SK-N-SH (cell line): ENCODE data around the gene COL8A2. TPM values are rescaled to one million over a fixed set of nuclear protein-coding genes. Genes with fewer than 3 reads are reported as not detected.

ENCODE experiments used
- CTCF ChIA-PET: fragments of 300-600, 350-600 bp; formaldehyde crosslinking; extraction: SDS; loops from one replicate; lab custom pipeline; 2021; lab: Yijun Ruan, JAX
- POLR2A ChIA-PET: fragments of 350-600 bp; sonication (Branson Sonifier 250); formaldehyde crosslinking; extraction: SDS; loops from one replicate; lab custom pipeline; 2020; ENCODE audit warnings: antibody characterized with exemption, inconsistent platforms; lab: Yijun Ruan, JAX
- DNase-seq: peaks from one replicate; pipeline ENCODE4 v3.0.0; 2012
- H2AFZ ChIP-seq: fragments of 200-600 bp; sonication (generic); 2 replicates; pipeline ENCODE4 v1.8.1; 2016; ENCODE audit warnings: antibody characterized with exemption, mild to moderate bottlenecking, low read depth
- H3F3A ChIP-seq: fragments of 200-600 bp; sonication (generic); replicated peaks from 2 replicates; pipeline ENCODE3; 2016; ENCODE audit warnings: antibody characterized with exemption, mild to moderate bottlenecking; ENCODE audit not compliant: insufficient read depth
- H3K27ac ChIP-seq, 2 experiments: fragments of 200-500 bp in 1 of 2; fragments of 200-600 bp in 1 of 2; sonication (Bioruptor generic) in 1 of 2; sonication (generic), shearing (Covaris generic) in 1 of 2; 2 replicates each; pipeline versions ENCODE4 v1.5.1 to v1.6.1; 2014 to 2016; ENCODE audit warnings: low read depth in 2 of 2, inconsistent platforms in 1 of 2, low read length in 1 of 2, mild to moderate bottlenecking in 1 of 2, mixed read lengths in 1 of 2
- H3K27me3 ChIP-seq: fragments of 200-600 bp; sonication (generic), shearing (Covaris generic); 2 replicates; pipeline ENCODE4 v1.6.1; 2016; ENCODE audit warnings: mixed run types; ENCODE audit not compliant: insufficient read depth
- H3K36me3 ChIP-seq, 2 experiments: fragments of 200-500 bp in 1 of 2; fragments of 200-600 bp in 1 of 2; sonication (Bioruptor generic) in 1 of 2; sonication (generic) in 1 of 2; replicated peaks in 1 of 2; 2 replicates each; pipeline versions ENCODE3 to v1.5.1; 2014 to 2016; ENCODE audit warnings: low read length in 1 of 2, mild to moderate bottlenecking in 1 of 2; ENCODE audit not compliant: insufficient read depth in 2 of 2, control insufficient read depth in 1 of 2
- H3K4me1 ChIP-seq, 2 experiments: fragments of 200-500 bp in 1 of 2; fragments of 200-600 bp in 1 of 2; sonication (Bioruptor generic) in 1 of 2; sonication (generic), shearing (Covaris generic) in 1 of 2; 2 replicates each; pipeline versions ENCODE4 v1.5.1 to v1.6.1; 2014 to 2016; ENCODE audit warnings: low read depth in 1 of 2, low read length in 1 of 2, mixed run types in 1 of 2; ENCODE audit not compliant: insufficient read depth in 2 of 2, control insufficient read depth in 1 of 2
- H3K4me2 ChIP-seq: fragments of 200-600 bp; sonication (generic), shearing (Covaris generic); 2 replicates; pipeline ENCODE4 v1.6.1; 2017; ENCODE audit warnings: mixed run types
- H3K4me3 ChIP-seq, 2 experiments: fragments of 200-500 bp in 1 of 2; fragments of 200-600 bp in 1 of 2; sonication (Bioruptor generic) in 1 of 2; sonication (generic), shearing (Covaris generic) in 1 of 2; 2 replicates each; pipeline versions ENCODE4 v1.5.1 to v1.8.1; 2014 to 2016; ENCODE audit warnings: low read depth in 2 of 2, inconsistent platforms in 1 of 2, low read length in 1 of 2, mild to moderate bottlenecking in 1 of 2, mixed read lengths in 1 of 2, moderate library complexity in 1 of 2
- H3K79me2 ChIP-seq: fragments of 200-600 bp; sonication (generic); 2 replicates; pipeline ENCODE4 v1.8.1; 2017; ENCODE audit warnings: mild to moderate bottlenecking; ENCODE audit not compliant: insufficient read depth
- H3K9ac ChIP-seq: fragments of 200-600 bp; sonication (generic); 2 replicates; pipeline ENCODE4 v1.6.1; 2017; ENCODE audit warnings: mixed run types
- H3K9me2 ChIP-seq: fragments of 200-600 bp; sonication (generic); 2 replicates; pipeline ENCODE4 v1.6.1; 2017; ENCODE audit warnings: mixed run types
- H3K9me3 ChIP-seq: fragments of 200-600 bp; sonication (generic); 2 replicates; pipeline ENCODE4 v1.6.1; 2017; ENCODE audit warnings: mixed run types, mild to moderate bottlenecking, moderate library complexity
- H4K20me1 ChIP-seq: fragments of 200-600 bp; sonication (generic); 2 replicates; pipeline ENCODE4 v1.6.1; 2017; ENCODE audit warnings: mild to moderate bottlenecking, mixed run types; ENCODE audit not compliant: insufficient read depth
- ELF1 ChIP-seq: IDR thresholded peaks from 2 replicates; pipeline ENCODE4 v1.4.0; 2012
- EP300 ChIP-seq, 2 experiments: IDR thresholded peaks; 2 replicates each; pipeline versions ENCODE4 v1.4.0 to v1.6.1; 2012; ENCODE audit warnings: borderline replicate concordance in 1 of 2, low read depth in 1 of 2, low read length in 1 of 2
- FOSL2 ChIP-seq: IDR thresholded peaks from 2 replicates; pipeline ENCODE4 v1.4.0; 2012; ENCODE audit warnings: low read depth, mild to moderate bottlenecking, moderate library complexity, borderline replicate concordance
- GATA2 ChIP-seq: sonication (generic); formaldehyde crosslinking; IDR thresholded peaks from 2 replicates; pipeline ENCODE4 v1.5.0; 2020; ENCODE audit warnings: mild to moderate bottlenecking, missing genetic modification reagents
- JUND ChIP-seq: IDR thresholded peaks from 2 replicates; pipeline ENCODE4 v1.4.0; 2012
- MEF2A ChIP-seq: IDR thresholded peaks from 2 replicates; pipeline ENCODE4 v1.4.0; 2012; ENCODE audit warnings: low read depth, borderline replicate concordance
- NFIC ChIP-seq: IDR thresholded peaks from 2 replicates; pipeline ENCODE4 v1.4.0; 2012; ENCODE audit warnings: borderline replicate concordance
- NRF1 ChIP-seq: IDR thresholded peaks from 2 replicates; pipeline ENCODE4 v1.6.1; 2012; ENCODE audit warnings: low read depth, mild to moderate bottlenecking, low read length
- PBX3 ChIP-seq: IDR thresholded peaks from 2 replicates; pipeline ENCODE4; 2012
- RAD21 ChIP-seq: IDR thresholded peaks from 2 replicates; pipeline ENCODE4 v1.6.1; 2012; ENCODE audit warnings: mild to moderate bottlenecking, low read length
- SIN3A ChIP-seq: IDR thresholded peaks from 2 replicates; pipeline ENCODE4 v1.6.1; 2012; ENCODE audit warnings: low read depth, mild to moderate bottlenecking, low read length, moderate library complexity, borderline replicate concordance
- TAF1 ChIP-seq: IDR thresholded peaks from 2 replicates; pipeline ENCODE4 v1.6.1; 2012; ENCODE audit warnings: low read depth, mild to moderate bottlenecking, low read length, moderate library complexity, borderline replicate concordance
- USF1 ChIP-seq: IDR thresholded peaks from 2 replicates; pipeline ENCODE4 v1.4.0; 2012; ENCODE audit warnings: low read depth, borderline replicate concordance
- YY1 ChIP-seq: IDR thresholded peaks from 2 replicates; pipeline ENCODE4 v1.4.0; 2012; ENCODE audit warnings: low read depth, mild to moderate bottlenecking
- ZBTB33 ChIP-seq: IDR thresholded peaks from 2 replicates; pipeline ENCODE4 v1.4.0; 2012; ENCODE audit warnings: low read depth, borderline replicate concordance
- WGBS: methylation state at CpG from one replicate; pipeline ENCODE4 v1.1.6; 2017; ENCODE audit warnings: low lambda C conversion rate; 5-methylcytosine and 5-hydroxymethylcytosine counted together
- polyA plus RNA-seq, 3 experiments: library from polyadenylated mRNA; depleted of rRNA; stranded (reverse); fragments of >200 nt; gene quantifications; 2 replicates each; pipeline ENCODE4 v1.2.3, GENCODE V29; 2012
- TF ChIP-seq, protein P1 (sequence below): IDR thresholded peaks from 2 replicates; pipeline ENCODE4 v1.6.1; 2012; ENCODE audit warnings: mild to moderate bottlenecking, low read depth, low read length, moderate library complexity
- TF ChIP-seq, protein P2 (sequence below): fragments of 200-600 bp; sonication (generic); IDR thresholded peaks from 2 replicates; pipeline ENCODE4 v1.6.1; 2017; ENCODE audit warnings: antibody characterized with exemption, mild to moderate bottlenecking, moderate library complexity
- TF ChIP-seq, protein P3 (sequence below): IDR thresholded peaks from 2 replicates; pipeline ENCODE4 v1.4.0; 2012; ENCODE audit warnings: low read depth
- TF ChIP-seq, protein P4 (sequence below): fragments of 150-350 bp; IDR thresholded peaks from 2 replicates; pipeline ENCODE4 v1.6.1; 2017; ENCODE audit warnings: antibody characterized with exemption, low read length, low read depth, borderline replicate concordance

Gene COL8A2
- polyA plus RNA-seq, 1 of the 3 experiments (the other 2 are of a cell fraction) = 3.1 TPM

- no peak for DNase-seq
- no peak for TF ChIP-seq NFIC
- TF ChIP-seq NRF1 = no peak
- no peak for TF ChIP-seq EP300 (IDR thresholded peaks at IDR 0.05; ENCODE audit: borderline replicate concordance in 1 of 2, low read depth in 1 of 2, low read length in 1 of 2)
- no peak for TF ChIP-seq ZBTB33
- no peak for TF ChIP-seq USF1
- TF ChIP-seq, protein P1, sequence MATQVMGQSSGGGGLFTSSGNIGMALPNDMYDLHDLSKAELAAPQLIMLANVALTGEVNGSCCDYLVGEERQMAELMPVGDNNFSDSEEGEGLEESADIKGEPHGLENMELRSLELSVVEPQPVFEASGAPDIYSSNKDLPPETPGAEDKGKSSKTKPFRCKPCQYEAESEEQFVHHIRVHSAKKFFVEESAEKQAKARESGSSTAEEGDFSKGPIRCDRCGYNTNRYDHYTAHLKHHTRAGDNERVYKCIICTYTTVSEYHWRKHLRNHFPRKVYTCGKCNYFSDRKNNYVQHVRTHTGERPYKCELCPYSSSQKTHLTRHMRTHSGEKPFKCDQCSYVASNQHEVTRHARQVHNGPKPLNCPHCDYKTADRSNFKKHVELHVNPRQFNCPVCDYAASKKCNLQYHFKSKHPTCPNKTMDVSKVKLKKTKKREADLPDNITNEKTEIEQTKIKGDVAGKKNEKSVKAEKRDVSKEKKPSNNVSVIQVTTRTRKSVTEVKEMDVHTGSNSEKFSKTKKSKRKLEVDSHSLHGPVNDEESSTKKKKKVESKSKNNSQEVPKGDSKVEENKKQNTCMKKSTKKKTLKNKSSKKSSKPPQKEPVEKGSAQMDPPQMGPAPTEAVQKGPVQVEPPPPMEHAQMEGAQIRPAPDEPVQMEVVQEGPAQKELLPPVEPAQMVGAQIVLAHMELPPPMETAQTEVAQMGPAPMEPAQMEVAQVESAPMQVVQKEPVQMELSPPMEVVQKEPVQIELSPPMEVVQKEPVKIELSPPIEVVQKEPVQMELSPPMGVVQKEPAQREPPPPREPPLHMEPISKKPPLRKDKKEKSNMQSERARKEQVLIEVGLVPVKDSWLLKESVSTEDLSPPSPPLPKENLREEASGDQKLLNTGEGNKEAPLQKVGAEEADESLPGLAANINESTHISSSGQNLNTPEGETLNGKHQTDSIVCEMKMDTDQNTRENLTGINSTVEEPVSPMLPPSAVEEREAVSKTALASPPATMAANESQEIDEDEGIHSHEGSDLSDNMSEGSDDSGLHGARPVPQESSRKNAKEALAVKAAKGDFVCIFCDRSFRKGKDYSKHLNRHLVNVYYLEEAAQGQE = no peak
- TF ChIP-seq GATA2 (CRISPR knock-in tag) = no peak
- no peak for TF ChIP-seq TAF1
- TF ChIP-seq, protein P2, sequence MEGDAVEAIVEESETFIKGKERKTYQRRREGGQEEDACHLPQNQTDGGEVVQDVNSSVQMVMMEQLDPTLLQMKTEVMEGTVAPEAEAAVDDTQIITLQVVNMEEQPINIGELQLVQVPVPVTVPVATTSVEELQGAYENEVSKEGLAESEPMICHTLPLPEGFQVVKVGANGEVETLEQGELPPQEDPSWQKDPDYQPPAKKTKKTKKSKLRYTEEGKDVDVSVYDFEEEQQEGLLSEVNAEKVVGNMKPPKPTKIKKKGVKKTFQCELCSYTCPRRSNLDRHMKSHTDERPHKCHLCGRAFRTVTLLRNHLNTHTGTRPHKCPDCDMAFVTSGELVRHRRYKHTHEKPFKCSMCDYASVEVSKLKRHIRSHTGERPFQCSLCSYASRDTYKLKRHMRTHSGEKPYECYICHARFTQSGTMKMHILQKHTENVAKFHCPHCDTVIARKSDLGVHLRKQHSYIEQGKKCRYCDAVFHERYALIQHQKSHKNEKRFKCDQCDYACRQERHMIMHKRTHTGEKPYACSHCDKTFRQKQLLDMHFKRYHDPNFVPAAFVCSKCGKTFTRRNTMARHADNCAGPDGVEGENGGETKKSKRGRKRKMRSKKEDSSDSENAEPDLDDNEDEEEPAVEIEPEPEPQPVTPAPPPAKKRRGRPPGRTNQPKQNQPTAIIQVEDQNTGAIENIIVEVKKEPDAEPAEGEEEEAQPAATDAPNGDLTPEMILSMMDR = no peak
- TF ChIP-seq MEF2A = no peak
- TF ChIP-seq, protein P3, sequence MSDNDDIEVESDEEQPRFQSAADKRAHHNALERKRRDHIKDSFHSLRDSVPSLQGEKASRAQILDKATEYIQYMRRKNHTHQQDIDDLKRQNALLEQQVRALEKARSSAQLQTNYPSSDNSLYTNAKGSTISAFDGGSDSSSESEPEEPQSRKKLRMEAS = no peak
- no peak for TF ChIP-seq PBX3
- TF ChIP-seq YY1 = no peak
- no peak for TF ChIP-seq SIN3A
- TF ChIP-seq, protein P4, sequence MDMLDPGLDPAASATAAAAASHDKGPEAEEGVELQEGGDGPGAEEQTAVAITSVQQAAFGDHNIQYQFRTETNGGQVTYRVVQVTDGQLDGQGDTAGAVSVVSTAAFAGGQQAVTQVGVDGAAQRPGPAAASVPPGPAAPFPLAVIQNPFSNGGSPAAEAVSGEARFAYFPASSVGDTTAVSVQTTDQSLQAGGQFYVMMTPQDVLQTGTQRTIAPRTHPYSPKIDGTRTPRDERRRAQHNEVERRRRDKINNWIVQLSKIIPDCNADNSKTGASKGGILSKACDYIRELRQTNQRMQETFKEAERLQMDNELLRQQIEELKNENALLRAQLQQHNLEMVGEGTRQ = no peak
- no peak for TF ChIP-seq ELF1
- TF ChIP-seq JUND = no peak
- TF ChIP-seq FOSL2 = no peak
- no peak for TF ChIP-seq RAD21
- Histone ChIP-seq H3K27me3 (no peaks in the 10 kb centered on the region), H3K4me3 (no peak overlapping the region), H3K27ac (no peak overlapping the region), H2AFZ (no peak overlapping the region), H3K79me2 (no peaks in the 10 kb centered on the region), H3F3A (peaks cover 2% of the 10 kb centered on the region), H3K9me2 (no peaks in the 10 kb centered on the region), H4K20me1 (no peaks in the 10 kb centered on the region), H3K9ac (no peak overlapping the region), H3K36me3 (no peaks in the 10 kb centered on the region), H3K4me1 (peaks cover 6 to 13% of the 10 kb centered on the region in 2 experiments; a peak in 3 of 4 replicates), H3K4me2 (0 out of 2 replicates have a peak overlapping the region, but pooled peaks have one; percentile 43), H3K9me3 (no peaks in the 10 kb centered on the region)
- ChIA-PET POLR2A (no interaction called here), CTCF (interaction anchor here (1.7 to 32.6 kb wide), 2 partner anchors 27 to 41 kb away, joined by 4 to 700 read pairs; partner anchors contain the start of gene TRAPPC3)
- WGBS = 90% methylated on average over 12 of the region's 14 CpGs
Measured at GRCh38 chr1:36108314-36108713, 16.7 kb downstream of the COL8A2 start.
